T-helper 9 cell (primary cell): ENCODE data around the gene GNAS.

Experiments
- DNase-seq: peaks from one replicate; pipeline ENCODE4 v3.0.0-alpha.2; 2020

Gene GNAS

DNA sequence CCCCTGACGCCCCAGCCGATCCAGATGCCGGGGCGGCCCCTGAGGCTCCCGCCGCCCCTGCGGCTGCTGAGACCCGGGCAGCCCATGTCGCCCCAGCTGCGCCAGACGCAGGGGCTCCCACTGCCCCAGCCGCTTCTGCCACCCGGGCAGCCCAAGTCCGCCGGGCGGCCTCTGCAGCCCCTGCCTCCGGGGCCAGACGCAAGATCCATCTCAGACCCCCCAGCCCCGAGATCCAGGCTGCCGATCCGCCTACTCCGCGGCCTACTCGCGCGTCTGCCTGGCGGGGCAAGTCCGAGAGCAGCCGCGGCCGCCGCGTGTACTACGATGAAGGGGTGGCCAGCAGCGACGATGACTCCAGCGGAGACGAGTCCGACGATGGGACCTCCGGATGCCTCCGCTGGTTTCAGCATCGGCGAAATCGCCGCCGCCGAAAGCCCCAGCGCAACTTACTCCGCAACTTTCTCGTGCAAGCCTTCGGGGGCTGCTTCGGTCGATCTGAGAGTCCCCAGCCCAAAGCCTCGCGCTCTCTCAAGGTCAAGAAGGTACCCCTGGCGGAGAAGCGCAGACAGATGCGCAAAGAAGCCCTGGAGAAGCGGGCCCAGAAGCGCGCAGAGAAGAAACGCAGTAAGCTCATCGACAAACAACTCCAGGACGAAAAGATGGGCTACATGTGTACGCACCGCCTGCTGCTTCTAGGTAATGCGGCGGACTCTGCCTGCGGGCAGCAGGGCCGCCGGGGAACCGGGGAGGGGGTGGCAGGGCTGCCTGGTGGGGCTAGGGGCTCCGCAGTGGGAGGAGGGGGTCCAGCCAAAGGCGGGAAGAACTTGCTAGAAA is 2.3 kb downstream of the GNAS start:
- no peak for DNase-seq

DNA sequence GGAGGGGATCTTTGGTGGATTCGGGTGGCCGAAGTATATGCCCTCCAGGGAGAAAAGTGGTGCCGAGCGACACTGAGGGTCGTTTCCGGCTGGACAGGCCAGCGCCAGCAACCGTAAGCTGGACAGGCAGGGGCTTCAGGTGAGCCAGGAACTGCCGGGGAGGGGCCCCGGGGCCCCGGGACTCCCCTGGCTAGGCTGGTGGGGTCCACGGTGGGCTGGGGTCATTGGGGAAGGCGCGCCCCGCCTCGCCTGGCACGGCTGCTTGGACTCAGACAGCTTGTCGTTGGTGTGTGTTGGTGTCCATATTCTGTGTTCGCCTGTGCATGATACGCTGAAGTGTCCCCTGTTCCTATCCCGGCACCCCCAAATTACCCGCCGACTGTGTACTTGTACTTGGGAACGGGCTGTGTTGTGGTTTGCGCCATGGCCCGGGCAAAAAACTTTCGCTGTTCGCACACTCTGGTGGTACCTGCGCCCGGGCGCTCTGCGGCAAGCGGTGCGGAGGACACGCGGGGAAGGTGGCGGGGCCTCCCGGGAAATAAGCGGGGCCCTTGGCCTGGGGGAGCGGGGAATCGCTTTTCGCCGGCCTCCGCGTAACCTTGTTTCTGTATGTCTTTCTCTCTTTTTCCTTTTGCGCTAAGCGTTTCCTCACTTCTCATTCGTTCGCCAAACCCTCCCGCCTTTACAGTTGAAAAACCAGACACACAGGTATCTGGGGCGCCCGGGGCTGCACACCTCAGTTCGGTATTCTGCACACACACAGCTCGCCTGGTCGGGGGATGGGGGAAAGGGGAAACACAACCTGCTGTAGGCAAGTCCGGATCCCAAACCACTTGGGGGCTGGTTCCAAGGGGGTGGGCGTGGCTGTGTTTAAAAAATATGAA is 3.2 kb downstream of the GNAS start:
- DNase-seq = no peak

- DNase-seq = no peak
Observed at GRCh38 chr20:58863044-58863790, 10.7 kb downstream of the GNAS start.

DNA sequence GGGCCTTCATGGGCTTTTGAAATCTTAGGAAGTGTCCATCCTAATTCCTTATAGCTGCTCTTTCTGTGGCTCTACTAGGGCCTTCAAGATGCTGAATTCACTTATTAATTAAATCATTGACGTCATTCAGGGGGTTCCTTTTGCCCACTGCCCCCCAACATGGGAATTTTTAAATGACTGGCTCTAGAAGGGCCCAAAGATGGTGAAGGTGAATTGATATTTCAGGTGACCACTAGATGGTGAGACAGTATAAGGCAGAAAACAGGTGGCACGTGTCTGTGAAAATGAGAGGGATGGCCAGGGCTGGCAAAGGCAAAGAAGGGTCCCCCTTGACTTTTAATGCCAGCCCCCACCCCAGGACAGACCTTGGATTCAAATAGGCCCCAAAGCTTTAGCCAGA is 11.8 kb downstream of the GNAS start:
- DNase-seq = no peak

DNA sequence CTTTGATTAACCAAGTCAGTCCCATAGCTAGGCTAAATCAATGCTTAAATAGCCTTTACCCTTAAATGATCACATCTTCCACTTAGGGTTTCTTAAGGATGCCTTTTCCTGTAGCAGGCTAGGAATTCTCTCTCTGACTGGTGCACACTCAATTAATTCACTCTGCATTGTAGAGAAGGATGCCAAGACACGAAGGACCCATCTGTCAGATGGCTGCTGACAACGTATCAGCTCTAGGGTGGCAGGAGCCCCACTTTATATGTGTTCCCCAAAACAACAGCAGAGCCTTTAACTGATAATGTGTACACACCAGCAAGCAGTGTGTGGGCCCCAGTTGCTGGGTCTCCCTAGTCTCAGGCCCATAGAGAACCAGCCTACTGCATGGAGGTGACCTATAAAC is 13.3 kb downstream of the GNAS start:
- no peak for DNase-seq

GRCh38 chr20:58867211-58867610 is 14.7 kb downstream of the GNAS start:
- DNase-seq = no peak

DNA sequence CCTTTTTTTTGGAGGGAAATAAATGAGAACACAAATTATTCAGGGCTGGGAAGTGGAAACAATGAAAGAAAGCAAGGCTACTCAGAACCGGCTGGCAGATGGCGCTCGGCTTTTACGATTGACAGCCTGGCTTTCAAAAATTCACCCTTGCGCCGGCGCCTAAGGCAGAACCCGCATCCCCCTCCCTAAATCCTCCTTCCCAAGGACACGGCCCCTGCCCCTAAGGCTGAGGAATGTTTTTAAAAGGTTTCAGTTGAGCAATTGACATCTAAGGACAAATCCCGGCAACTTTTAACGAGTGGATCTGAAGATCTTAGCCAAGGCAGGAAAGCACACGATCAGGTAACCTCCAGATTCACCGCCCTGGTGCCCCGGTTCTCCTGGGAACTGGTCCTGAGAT is 16.3 kb downstream of the GNAS start:
- no peak for DNase-seq

DNA sequence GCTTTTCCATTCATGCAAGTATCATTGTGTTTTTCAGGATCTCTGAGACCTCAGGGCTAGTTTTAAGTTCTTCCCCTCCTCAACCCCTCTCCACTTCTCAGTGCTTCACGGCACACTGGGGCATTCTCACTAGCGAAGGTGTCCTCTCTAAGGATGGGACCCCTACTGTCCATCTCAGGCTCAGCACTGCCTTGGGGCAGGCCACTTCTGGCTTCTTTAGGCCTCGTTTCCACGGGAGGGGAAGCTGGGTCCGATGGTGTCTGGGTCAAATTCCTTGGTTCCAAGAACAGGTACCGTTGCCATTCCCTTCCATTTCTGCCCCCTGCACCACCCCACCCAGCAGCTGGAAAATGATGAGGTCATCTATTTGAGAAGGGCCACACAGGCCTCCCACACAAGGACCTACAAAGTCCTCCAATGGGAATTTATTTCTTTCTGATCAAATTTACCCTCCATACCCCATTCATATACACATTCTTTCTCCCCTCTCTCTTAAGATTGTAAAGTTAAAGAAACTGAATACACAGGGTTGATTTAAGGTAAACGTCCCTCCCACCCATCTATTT is 17.2 kb downstream of the GNAS start:
- no peak for DNase-seq

DNA sequence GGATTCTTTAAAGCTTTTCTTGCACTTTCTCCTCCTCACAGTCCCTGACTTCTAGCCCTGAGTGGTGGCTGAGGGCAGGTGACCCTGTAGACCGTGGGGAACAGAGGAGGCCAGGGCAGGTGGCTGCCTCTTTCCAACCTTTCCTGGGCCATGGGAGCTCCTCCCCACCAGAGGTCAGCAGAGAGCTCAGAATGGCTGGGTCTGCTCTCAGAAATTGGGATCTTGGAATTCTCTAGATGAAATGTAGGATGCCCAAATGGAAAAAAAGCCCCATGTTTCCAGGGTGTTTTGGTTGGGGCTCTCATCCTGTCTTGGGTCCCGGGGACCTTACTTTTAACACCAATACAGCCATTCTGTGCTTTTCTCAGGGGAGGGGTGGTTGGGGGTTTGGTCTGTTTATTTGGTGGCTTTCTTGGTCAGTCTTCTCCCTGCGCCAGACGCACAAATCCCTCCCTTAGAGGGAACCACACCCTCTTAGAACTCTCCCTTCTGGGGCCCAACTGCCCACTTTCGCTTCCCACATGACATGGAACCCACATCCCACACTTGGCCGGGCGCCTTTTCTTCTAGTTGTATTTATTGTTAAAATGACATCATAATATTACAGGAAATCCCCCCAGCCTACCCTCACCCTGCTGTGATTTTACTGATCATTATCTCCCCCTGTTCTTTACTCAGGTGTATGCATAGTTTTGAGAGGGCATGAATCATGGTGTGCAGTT is 17.9 kb downstream of the GNAS start:
- DNase-seq = peak; percentile 51

DNA sequence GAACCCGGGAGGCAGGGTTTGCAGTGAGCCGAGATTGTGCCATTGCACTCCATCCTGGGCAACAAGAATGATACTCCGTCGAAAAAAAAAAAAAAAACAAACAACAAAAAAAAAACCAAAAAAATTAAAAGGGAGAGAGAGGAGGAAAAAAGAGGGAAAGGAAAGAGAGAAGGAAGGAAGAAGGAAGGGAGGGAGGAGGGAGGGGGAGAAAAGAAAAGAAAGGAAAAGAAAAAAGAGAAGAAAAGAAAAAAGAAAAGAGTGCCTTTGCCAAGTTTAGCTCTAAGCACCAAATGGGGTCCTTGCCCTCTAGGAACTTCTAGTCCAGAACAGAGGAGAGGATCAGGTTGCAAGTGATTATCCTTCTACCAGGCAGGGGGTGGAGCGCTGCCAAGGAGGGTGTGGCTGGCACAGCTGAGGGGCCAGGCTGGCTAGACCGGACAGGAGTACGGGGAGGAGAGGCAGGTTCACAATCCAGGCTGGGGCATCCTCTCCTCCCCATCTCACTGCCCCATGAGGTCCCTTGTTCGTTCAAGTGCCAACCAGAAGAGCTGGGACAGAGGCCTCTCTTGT is 19.1 kb downstream of the GNAS start:
- no peak for DNase-seq

- DNase-seq = no peak
Observed at GRCh38 chr20:58874469-58874868, 22.0 kb downstream of the GNAS start.

DNA sequence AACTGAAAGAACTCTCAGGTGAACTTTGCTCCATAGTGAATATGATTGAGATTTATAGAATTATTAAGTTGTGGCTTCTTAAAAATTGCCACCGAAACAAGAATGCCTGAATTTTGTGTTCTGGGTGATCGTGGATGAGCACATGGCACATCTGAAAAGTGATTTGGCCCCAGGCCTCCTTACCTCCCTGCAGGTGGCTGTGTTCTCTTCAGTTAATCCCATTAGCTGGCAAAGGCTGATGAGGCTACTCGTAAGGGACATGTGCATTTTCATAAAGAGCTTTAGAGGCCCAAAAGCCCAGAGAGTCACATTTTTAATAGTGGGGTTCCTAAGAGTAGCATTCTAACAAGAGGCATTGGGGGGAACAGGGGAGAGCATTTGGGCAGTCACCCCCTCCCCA is 22.6 kb downstream of the GNAS start:
- DNase-seq = no peak

GRCh38 chr20:58875541-58876134 is 23.1 kb downstream of the GNAS start:
- no peak for DNase-seq

GRCh38 chr20:58876437-58876836 is 23.9 kb downstream of the GNAS start:
- DNase-seq = no peak

DNA sequence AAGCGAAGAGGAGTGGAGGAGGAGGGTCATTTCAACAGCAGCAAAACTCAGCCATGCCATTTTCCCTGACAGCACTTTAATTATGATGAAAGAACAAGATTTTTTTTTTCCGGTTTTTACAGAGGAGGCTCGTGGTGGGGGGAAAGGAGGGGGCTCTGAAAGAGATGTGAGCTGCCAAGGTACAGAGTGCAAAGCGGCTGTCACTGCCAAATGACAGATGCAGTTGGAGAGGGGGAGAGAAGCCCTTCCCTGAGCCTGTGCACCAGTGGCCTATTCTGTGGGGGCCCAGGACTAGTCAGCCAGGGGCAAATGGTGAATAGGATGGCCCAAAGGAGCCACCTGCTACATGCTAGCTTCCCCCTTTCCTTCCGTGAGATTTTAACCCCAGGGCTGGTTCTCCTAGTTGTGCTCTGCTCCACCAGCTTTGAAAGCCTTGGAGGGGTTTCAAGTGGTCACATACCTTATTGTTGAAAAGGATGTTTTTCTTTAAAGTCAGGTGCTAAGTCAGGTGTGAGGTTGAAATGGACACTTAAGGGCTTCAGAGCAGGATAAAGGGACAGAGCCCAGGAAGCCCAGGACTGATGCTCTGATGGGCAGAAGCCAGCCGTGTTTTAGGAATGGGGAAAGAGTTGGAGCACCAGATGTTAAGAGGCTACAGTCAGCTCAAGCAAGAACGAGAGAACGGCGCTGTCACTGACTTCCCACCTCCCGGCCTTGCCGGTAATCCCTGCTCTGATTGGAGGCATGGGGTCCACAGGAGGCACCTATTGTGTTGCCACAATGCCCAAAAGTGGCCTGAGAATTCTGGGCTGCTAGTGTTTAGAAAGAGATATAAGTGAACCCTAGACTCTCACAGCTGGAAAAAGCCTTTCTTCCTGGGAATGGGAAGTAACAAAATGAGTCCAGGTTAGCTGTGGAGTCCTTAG is 24.8 kb downstream of the GNAS start:
- no peak for DNase-seq

DNA sequence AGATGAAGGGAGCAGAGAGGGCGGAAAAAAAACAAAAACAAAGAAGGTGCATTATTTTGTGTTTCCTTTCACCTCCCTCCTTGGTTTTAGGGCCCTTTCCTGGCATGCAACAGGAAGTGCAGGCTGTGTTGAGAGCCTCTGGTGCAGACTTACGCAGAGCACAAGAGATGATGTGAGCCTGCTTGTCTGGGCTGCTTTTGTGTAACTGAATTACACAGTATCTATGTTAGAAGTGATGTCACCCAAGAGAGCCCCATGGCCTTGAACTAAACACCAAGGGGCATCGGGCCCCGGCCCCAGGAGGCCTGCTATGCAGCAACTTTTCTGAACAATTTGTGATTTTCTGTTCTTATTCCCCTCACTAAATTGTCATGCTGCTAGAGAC is 25.5 kb downstream of the GNAS start:
- no peak for DNase-seq

GRCh38 chr20:58878399-58878798 is 25.9 kb downstream of the GNAS start:
- no peak for DNase-seq

GRCh38 chr20:58880441-58880840 is 27.9 kb downstream of the GNAS start:
- DNase-seq = no peak

DNA sequence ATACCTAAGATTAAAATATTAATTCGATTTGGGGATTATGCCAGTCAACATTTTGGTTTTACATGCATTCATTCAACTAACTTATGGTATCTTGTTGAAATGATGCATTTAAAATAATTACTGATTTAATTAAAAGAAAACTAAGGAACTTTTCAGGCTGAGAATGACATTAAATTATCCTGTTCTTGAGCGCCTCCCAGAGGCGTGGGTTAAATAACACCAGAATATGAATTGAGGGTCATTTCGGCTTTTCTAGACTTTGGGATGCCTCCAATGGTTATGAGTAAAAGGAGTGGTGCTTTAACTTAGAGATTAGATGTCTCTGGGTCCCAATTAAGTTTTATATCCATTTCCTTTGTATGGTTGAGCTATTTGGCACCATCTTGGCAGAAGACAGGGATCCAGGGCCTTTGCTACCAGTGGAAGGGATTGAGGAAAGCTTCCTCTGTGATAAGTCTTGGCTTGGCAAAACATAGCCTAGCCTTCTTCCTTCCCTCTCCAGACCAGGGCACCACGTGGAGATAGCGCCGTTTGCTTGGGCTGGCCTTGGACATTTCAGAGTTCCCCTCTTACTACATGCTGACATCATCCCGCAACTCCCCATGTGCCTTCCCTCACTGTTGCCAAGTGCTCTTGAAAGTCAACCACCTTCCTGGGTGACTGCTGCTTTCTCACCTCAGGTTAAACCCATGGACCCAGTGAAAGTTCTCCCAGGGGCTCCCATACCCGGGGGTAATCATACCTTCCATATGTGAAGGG is 28.7 kb downstream of the GNAS start:
- DNase-seq = no peak

GRCh38 chr20:58882704-58883089 is 30.2 kb downstream of the GNAS start:
- no peak for DNase-seq
